HG02885 (cell line): Measurements from ENCODE around the gene RBM18.
A peak's percentile ranks its signal among the peaks of the same experiment; 100 is the strongest.

ENCODE experiments used
- ATAC-seq: cut with Tn5 transposase; IDR thresholded peaks from one replicate; pipeline ENCODE4 v1.9.1; 2021; ENCODE audit warnings: mild to moderate bottlenecking; ENCODE audit not compliant: unreplicated experiment, poor library complexity

Gene RBM18

DNA sequence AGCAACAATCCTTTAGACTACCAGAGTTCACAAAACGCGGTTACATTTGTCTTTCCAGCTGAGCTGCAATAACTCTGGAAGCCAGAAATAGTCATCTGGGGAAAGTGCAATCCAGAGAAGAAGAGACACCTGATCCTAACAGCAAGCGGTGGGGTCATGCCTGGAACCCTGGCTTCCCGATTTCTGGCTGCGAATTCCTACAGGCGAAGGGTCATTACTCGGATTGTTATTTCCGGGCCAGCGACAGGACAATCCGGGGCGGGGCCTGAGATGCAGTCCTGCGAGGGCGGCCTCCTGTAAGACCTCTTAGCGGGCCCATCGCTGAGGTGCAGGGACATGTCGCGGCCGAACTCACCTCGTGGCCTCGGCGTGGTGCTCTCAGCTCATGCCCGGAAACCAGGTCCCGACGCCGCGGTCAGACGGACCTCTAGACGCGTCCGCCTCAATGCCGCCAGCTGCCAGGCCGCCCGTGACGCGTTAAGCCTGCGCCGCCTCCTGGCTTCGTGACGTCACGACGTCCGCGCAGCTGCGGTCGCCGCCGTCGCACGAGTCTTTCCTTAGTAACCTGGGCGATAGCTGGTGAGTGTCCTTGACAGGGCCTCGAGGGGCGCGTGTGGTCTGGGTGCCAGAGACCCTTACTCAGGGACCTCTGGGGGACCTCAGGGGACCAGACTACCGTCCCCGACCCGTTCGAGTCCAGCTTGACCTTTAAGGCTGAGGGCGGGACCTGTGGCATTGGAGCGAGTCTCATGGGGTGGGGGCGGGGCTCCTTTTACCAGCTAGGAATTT lies at the start of gene RBM18, which contains the start of gene MRRF:
TSS of gene RBM18 (minus strand) at position 481 of the 789 bp plus-strand sequence. CDS start 3,348 bp downstream, outside the sequence.
TSS of gene MRRF (plus strand) at position 523 of the 789 bp plus-strand sequence. CDS start 6,010 bp downstream, outside the sequence.
- ATAC-seq, result peak; percentile 94

DNA sequence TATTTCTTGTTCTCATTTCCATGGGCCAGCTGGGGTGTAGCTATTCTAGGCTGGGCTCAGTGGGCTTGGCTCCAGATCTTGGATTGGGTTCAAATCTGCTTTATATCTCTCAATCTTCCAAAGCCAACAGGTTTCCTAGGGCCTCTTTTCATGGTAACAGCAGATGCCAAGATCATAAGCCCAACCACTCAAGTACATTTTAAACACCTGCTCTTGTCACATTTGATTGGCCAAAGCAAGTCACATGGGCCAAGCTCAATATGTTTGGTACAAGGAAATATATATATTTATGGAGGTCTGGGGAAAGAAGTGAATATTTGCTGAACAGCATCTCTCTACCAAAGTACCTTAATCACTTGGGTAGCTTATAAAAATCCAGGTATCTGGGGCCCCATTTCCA lies 49.5 kb upstream of the RBM18 start:
- no peak for ATAC-seq

DNA sequence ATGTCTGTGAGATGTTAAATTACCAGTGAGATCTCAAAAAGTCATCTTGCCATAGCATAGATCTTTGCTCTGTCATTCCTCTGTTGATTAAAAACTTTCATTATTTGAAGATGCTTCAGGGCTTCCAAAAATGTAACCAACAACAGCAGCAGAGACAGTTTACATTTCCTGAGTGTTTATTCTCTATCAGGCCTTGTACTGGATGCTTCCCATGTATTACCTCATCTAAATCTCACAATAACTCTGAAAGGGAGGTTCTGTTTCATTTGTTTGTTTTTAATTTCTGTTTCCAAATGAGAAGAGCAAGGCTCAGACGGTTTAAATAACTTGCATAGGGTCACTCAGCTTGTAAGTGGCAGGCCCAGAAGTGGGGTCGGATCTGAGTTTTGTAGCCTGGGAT lies 45.2 kb upstream of the RBM18 start:
- no peak for ATAC-seq

DNA sequence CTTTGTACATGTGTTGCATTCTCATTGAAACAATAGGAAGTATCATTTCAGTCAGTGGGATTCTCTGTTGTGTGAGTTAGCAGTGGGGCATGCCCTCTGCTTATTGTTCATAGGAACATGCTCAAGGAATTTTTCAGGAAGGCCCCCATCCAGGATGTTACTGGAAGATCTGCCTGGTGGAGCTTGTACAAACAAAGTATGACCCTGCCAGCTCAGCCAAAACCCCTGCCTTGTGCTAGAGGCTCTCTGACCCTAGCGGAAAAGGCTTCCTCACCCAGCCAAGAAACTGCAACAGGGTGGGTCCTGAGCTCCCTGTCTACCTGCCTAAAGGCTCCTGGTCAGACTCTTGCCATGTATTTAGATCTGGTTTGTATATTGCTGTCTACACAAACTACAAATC lies 43.3 kb upstream of the RBM18 start:
- no peak for ATAC-seq

DNA sequence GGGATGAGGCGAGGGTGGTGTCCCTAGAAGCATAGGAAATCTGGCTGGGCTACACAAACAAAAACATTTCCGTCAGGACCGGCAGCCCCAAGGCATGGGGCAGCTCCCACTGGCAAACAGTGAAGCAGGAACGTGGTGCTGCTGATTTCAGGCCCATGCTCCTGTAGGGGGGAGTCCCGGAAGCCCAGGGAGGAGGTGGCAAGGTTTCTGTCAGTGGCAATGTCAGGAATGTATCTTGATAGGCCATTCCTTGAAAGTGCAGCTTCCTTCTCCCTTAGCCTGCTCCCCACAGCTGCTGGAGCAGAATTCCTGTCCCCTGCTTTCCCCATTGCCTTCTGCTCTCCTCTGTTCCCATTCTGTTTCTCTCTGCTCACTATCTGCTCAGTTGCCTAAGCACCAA lies 42.4 kb upstream of the RBM18 start:
- ATAC-seq, result no peak

DNA sequence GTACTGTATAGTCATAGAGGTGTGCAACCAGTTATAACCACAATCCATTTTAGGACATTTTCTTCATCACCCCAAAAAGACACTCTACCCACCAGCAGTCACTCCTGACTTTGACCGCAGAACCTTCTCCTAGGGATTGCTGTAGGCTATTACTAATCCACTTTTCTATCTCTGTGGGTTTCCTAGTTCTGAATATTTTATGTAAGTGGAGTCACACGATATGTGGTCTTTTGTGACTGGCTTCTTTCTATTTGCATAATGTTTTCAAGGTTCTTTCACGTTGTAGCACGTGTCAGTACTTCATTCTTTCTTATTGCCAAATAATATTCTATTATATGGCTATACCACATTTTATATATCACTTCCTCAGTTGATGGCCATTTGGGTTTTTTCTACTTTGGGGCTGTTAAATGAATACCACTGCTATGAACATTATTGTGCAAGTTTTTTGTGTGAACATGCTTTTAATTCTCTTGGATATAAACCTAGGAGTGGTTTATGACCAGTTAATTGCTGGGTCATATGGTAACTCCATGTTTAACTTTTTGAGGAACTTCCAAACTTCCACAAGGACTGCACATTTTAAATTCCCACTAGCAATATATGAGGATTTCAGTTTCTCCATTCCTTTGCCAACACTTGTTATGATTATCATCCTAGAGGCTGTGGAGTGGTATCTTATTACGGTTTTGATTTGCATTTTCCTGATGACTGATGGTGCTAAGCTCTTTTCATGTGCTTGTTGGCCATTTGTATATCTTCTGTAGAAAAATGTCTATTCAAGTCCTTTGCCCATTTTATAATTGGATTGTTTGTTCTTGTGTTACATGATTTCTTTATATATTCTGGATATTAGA lies 37.8 kb upstream of the RBM18 start:
- no peak for ATAC-seq

GRCh38 chr9:122297512-122297911 lies 32.9 kb upstream of the RBM18 start:
- no peak for ATAC-seq

DNA sequence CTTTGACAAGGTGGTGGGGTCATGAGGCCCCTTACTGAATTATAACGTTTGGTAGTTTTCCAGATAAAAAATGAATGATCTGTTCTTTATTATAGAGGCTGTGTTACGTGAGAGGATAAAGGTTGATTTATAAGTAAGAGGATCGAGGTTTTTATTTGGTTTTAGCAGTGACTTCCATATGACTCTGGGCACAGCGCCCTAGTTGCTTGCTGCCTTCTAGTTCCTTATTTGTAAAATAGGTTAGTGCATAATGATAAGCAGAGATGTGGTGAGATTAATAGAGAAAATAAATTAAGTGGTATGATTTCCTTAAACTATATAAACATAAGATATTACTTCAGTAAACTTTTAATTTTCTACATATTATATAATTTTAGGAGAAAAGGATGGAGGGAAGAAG lies 29.9 kb upstream of the RBM18 start:
- no peak for ATAC-seq

GRCh38 chr9:122291458-122291857 lies 26.8 kb upstream of the RBM18 start:
- no peak for ATAC-seq

- ATAC-seq, result no peak
Observed at GRCh38 chr9:122287214-122287720, 22.6 kb upstream of the RBM18 start.

DNA sequence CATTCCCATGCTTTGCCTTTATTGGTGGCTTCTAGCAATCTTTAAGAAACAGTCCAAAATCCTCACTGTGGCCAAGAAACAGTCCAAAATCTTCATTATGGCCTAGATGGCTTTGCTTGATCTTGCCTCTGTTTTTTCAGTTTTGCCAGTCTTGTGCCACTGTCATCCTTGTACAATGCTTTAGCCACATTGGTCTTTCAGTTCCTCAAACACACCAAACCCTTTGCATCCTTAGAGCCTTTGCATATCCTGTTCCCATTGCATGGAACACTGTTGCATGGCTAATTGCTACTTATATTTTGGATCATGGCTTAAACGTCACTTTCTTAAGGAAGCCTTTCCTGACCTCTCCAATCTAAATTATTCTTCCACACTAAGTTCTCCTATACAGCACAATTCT lies 22.1 kb upstream of the RBM18 start:
- no peak for ATAC-seq

- ATAC-seq, result no peak
Observed at GRCh38 chr9:122281368-122281767, 16.7 kb upstream of the RBM18 start.

- no peak for ATAC-seq
Observed at GRCh38 chr9:122277285-122277897, 12.8 kb upstream of the RBM18 start.

GRCh38 chr9:122276096-122276495 lies 11.5 kb upstream of the RBM18 start:
- no peak for ATAC-seq

- no peak for ATAC-seq
Observed at GRCh38 chr9:122274055-122274454, 9.4 kb upstream of the RBM18 start.

GRCh38 chr9:122268041-122268814 lies 3.6 kb upstream of the RBM18 start:
- ATAC-seq, result no peak

DNA sequence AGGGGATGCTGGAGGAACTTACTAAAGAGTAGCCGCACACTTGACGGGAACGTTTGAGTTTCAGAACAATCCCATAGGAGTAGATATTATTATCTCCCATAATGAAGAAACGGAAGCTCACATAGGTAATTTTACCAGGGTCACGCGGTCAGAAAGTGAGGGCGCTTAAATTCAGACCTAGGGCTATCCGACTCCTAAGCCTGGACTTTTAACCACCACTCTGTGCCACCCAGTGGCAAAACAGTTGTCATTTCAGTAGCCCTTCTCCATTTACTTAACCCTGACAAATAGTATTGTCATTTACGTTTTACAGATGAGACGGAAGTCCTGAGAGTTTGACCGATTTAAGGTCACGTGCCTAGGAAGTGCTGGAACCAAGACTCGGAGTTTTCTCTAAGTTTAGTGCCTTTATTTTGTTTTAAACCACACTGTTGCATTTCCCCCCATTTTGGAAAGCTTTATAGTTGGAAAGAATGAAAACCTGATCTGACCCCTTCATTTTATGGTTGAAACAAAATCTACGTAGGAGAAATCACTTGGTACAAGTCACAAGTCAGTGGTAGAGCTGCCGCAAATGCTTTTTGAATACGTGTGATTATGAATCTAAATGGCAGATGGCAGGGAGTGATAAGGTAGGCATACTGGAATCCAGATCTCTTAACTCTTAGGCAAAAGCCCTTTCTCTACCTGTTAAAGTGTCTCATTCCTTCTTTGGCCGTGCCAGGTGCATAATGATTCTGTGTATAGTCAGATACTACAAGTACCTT lies 692 bp upstream of the RBM18 start:
- ATAC-seq, result peak; percentile 44

DNA sequence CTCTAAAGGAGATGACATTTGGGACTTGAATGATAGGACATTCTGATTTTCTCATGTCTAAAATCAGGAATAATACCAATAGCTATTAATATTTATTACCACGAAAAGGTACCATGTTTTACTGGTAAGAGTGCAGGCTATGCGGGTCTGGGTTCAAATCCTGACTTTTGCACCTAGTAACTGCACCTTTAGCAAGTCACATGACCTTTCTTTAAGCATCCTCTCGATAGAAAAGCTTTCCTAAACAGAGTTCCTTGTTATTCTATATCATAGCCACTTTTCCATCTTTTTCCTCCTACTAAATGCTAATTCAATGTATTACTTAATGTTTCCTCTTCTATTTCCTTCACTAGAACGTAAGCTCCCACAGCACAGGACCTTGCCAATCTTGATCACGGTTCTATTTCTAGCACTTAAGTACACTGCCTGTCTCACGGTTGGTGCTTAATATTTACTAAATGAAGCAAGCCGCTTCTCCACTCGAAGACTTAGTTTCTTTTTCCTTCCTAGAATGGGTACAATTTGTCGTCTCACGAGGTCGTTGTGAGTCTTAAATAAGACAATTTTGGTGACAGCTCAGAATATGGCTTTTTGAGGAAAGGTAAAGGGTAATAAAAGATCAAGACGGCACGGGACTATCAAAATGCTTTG lies 816 bp downstream of the RBM18 start:
- ATAC-seq, result no peak

DNA sequence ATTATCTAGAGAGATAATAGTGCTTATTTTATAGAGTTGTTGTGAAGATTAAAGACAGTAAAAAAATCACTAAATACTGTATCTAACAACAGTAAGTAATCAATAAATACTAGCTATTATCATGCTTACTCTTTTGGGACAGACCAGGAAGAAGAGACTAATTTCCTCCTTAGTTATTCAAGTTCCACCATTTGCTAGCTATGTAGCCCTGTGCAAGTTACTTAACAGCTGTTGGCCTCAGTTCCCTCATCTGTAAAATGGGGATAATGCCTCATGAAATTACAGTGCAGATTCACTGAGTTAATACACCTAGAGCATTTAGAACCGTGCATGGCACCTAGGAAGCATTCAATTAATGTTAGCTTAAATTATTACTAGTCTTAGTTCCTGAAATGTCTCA lies 2.6 kb downstream of the RBM18 start:
- no peak for ATAC-seq
